ENCODE measurements around the gene MS4A10. TPM values are rescaled to one million over a fixed set of nuclear protein-coding genes. Genes with fewer than 3 reads are reported as not detected.

The MS4A10 gene
- total RNA-seq, 1 experiment from 2014 or later: not detected

GRCh38 chr11:60786811-60787567 is 1.9 kb downstream of the MS4A10 start:
- no TSS peak for BruUV-seq (replicated peaks)
- ChIA-PET POLR2A (ENCODE audit: unreplicated experiment) (no interaction called here), CTCF (interaction anchor here (0.6 kb wide), 1 partner anchor 104 kb away, joined by 3 read pairs; no protein-coding TSS in a partner anchor)
- Histone ChIP-seq H3K36me3 (ENCODE audit: low read depth, low read length) (no peaks in the 10 kb centered on the region), H2AFZ (ENCODE audit: low read length) (no peak overlapping the region), H3K27me3 (ENCODE audit: low read length) (no peaks in the 10 kb centered on the region), H3K9me3 (ENCODE audit: low read length) (0 out of 2 replicates have a peak, but pooled peaks cover 6% of the 10 kb centered on the region), H4K20me1 (ENCODE audit: low read length) (no peaks in the 10 kb centered on the region), H3K4me3 (ENCODE audit: low read length) (no peak overlapping the region), H3F3A (ENCODE audit: low read length, unreplicated experiment) (no peaks in the 10 kb centered on the region), H3K9me2 (replicated peaks; ENCODE audit: low read length) (no peaks in the 10 kb centered on the region), H3K27ac (ENCODE audit: low read length) (no peak overlapping the region), H3K79me2 (ENCODE audit: low read length) (no peaks in the 10 kb centered on the region), H3K4me2 (ENCODE audit: low read length) (no peak overlapping the region), H3K4me1 (ENCODE audit: insufficient read depth, low read length) (peaks cover 10% of the 10 kb centered on the region; the same call in 1 of the 2 replicates), H3K9ac (ENCODE audit: low read length) (no peak overlapping the region)
- DNase-seq (peak; percentile 72), ATAC-seq (peak; percentile 28)
- TF ChIP-seq CTCF (conservative IDR thresholded peaks at IDR 0.05; ENCODE audit: low read depth, low read length) (no peak), EZH2 (IDR thresholded peaks at IDR 0.05; ENCODE audit: low read length, unreplicated experiment) (no peak), EZH2phosphoT487 (IDR thresholded peaks at IDR 0.05; ENCODE audit: borderline replicate concordance, low read length) (no peak)
- intact Hi-C loops (cut with micrococcal nuclease): no loop called here

- Histone ChIP-seq H3K9ac (ENCODE audit: low read length) (no peak overlapping the region), H2AFZ (ENCODE audit: low read length) (no peak overlapping the region), H3F3A (ENCODE audit: low read length, unreplicated experiment) (no peaks in the 10 kb centered on the region), H3K27ac (ENCODE audit: low read length) (no peak overlapping the region), H3K9me3 (ENCODE audit: low read length) (0 out of 2 replicates have a peak, but pooled peaks cover 6% of the 10 kb centered on the region), H3K36me3 (ENCODE audit: low read depth, low read length) (no peaks in the 10 kb centered on the region), H3K4me2 (ENCODE audit: low read length) (no peak overlapping the region), H3K27me3 (ENCODE audit: low read length) (peaks cover 4% of the 10 kb centered on the region; the same call in 1 of the 2 replicates), H3K79me2 (ENCODE audit: low read length) (no peaks in the 10 kb centered on the region), H3K9me2 (replicated peaks; ENCODE audit: low read length) (no peaks in the 10 kb centered on the region), H3K4me3 (ENCODE audit: low read length) (no peak overlapping the region), H3K4me1 (ENCODE audit: insufficient read depth, low read length) (peaks cover 10% of the 10 kb centered on the region; the same call in 1 of the 2 replicates), H4K20me1 (ENCODE audit: low read length) (no peaks in the 10 kb centered on the region)
- no TSS peak for BruUV-seq (replicated peaks)
- POLR2A ChIA-PET (ENCODE audit: unreplicated experiment): no interaction called here
- TF ChIP-seq CTCF (conservative IDR thresholded peaks at IDR 0.05; ENCODE audit: low read depth, low read length) (no peak), EZH2phosphoT487 (IDR thresholded peaks at IDR 0.05; ENCODE audit: borderline replicate concordance, low read length) (no peak), EZH2 (IDR thresholded peaks at IDR 0.05; ENCODE audit: low read length, unreplicated experiment) (no peak)
- no peak for ATAC-seq
- no peak for DNase-seq
- CTCF ChIA-PET: no interaction called here
- intact Hi-C loops (cut with micrococcal nuclease): no loop called here
Observed at GRCh38 chr11:60788401-60789125, 3.4 kb downstream of the MS4A10 start.

Data from PC-3 (cell line).